ENCODE measurements around the gene TMEM250.

DNA sequence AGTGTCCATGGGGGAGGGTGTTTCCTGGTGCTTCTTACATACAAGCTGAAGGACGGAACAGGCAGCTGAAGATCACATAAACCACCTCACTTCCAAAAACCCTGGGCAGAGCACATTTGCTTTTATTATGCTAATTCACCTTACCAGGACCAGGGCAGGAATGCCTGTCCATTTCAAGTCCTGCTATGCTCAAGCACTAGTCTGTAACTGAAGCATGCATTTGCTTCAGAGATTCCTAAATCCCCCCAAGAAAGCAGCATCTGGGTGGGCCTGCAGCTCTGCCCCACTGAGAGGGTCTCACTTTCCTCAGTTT, 14.2 kb downstream of the TMEM250 start:
- no peak for TF ChIP-seq CTCF (IDR thresholded peaks at IDR 0.05)
- TF ChIP-seq POLR2AphosphoS5 (IDR thresholded peaks at IDR 0.05; ENCODE audit: low read depth, low read length): no peak
- TF ChIP-seq REST (IDR thresholded peaks at IDR 0.05; ENCODE audit: insufficient read depth in 1 of 2, low read depth in 2 of 2, low read length in 1 of 2): no peak

All from Panc1 (cell line).